Chondrocyte (in vitro differentiated cells): ENCODE measurements around the gene YIPF4. TPM values are rescaled to one million over a fixed set of nuclear protein-coding genes. Genes with fewer than 3 reads are reported as not detected.
"Not testable (repeated sequence)": the region's sequence is repeated elsewhere in the genome, so short reads cannot be mapped to it uniquely, and the experiment has no call there.

Experiments
- DNase-seq: peaks from one replicate; pipeline ENCODE4 v3.0.0; 2021; ENCODE audit warnings: mixed read lengths, low spot score
- H3K27ac Mint-ChIP-seq: one replicate; pipeline ENCODE4 v1.8.0; 2021; ENCODE audit warnings: mild to moderate bottlenecking, moderate library complexity, mixed read lengths; ENCODE audit not compliant: unreplicated experiment
- H3K27me3 Mint-ChIP-seq: 2 replicates; pipeline ENCODE4 v1.8.0; 2021; ENCODE audit warnings: low read depth, mixed read lengths
- H3K36me3 Mint-ChIP-seq: 2 replicates; pipeline ENCODE4 v1.8.0; 2021; ENCODE audit warnings: low read depth, mixed read lengths
- H3K4me1 Mint-ChIP-seq: 2 replicates; pipeline ENCODE4 v1.8.0; 2021; ENCODE audit warnings: low read depth, mild to moderate bottlenecking, mixed read lengths
- H3K4me3 Mint-ChIP-seq: one replicate; pipeline ENCODE4 v1.8.0; 2021; ENCODE audit warnings: mild to moderate bottlenecking, moderate library complexity, mixed read lengths; ENCODE audit not compliant: unreplicated experiment
- H3K9me3 Mint-ChIP-seq: 2 replicates; pipeline ENCODE4 v1.8.0; 2021; ENCODE audit warnings: low read depth, mixed read lengths
- total RNA-seq: library from RNA; stranded (reverse); gene quantifications from 3 replicates; pipeline ENCODE4 v1.2.1, GENCODE V29; 2021
- TF ChIP-seq, protein P1 (sequence below): fragments of 200-600 bp; sonication (generic); IDR thresholded peaks from 2 replicates; pipeline ENCODE4 v1.5.0; 2021; ENCODE audit warnings: antibody characterized with exemption, mild to moderate bottlenecking, moderate library complexity

Gene YIPF4
- total RNA-seq, 1 donor from 2014 or later: 59.4 TPM

- H3K4me1 Mint-ChIP-seq: peaks cover 71% of the 10 kb centered on the region
- H3K27me3 Mint-ChIP-seq: no peaks in the 10 kb centered on the region
- TF ChIP-seq, protein P1, sequence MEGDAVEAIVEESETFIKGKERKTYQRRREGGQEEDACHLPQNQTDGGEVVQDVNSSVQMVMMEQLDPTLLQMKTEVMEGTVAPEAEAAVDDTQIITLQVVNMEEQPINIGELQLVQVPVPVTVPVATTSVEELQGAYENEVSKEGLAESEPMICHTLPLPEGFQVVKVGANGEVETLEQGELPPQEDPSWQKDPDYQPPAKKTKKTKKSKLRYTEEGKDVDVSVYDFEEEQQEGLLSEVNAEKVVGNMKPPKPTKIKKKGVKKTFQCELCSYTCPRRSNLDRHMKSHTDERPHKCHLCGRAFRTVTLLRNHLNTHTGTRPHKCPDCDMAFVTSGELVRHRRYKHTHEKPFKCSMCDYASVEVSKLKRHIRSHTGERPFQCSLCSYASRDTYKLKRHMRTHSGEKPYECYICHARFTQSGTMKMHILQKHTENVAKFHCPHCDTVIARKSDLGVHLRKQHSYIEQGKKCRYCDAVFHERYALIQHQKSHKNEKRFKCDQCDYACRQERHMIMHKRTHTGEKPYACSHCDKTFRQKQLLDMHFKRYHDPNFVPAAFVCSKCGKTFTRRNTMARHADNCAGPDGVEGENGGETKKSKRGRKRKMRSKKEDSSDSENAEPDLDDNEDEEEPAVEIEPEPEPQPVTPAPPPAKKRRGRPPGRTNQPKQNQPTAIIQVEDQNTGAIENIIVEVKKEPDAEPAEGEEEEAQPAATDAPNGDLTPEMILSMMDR: no peak
- H3K4me3 Mint-ChIP-seq: no peak overlapping the region
- no peaks in the 10 kb centered on the region for H3K36me3 Mint-ChIP-seq
- DNase-seq: no peak
- H3K9me3 Mint-ChIP-seq: no peaks in the 10 kb centered on the region
- peak overlapping the region; percentile 68 for H3K27ac Mint-ChIP-seq
Measured at GRCh38 chr2:32363597-32363996, 85.9 kb downstream of the YIPF4 start.

DNA sequence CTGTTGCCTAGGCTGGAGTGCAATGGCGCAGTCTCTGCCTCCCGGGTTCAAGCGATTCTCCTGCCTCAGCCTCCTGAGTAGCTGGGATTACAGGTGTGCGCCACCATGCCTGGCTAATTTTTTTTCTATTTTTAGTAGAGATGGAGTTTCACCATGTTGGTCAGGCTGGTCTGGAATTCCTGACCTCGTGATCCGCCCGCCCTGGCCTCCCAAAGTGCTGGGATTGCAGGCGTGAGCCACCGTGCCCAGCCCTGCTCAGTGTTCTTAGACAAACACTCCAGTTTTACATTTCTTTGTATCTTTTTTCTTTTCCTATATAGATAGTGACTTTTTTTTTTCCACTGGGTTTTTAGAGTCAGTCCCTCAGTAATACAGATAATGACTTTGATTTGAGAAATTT lies 86.6 kb downstream of the YIPF4 start:
- not testable (repeated sequence) for DNase-seq, H3K9me3 Mint-ChIP-seq
- peaks cover 69% of the 10 kb centered on the region for H3K4me1 Mint-ChIP-seq

DNA sequence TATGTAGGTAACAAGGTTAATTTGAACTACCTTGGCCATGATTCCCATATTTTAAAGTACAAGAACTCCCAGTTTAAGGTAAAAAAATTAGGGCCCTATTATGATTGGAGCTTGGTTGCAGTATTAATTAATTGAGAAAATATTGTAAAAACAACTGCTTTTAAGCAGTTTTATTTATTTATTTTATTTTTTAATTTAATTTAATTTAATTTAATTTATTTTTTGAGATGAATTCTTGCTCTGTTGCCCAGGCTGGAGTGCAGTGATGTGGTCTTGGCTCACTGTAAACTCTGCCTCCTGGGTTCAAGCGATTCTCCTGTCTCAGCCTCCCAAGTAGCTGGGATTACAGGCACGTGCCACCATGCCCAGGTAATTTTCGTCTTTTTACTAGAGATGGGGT lies 88.0 kb downstream of the YIPF4 start:
- not testable (repeated sequence) for DNase-seq, H3K36me3 Mint-ChIP-seq, H3K4me3 Mint-ChIP-seq, H3K27me3 Mint-ChIP-seq, H3K9me3 Mint-ChIP-seq
- H3K27ac Mint-ChIP-seq: peak overlapping the region; percentile 27
- H3K4me1 Mint-ChIP-seq: peaks cover 62% of the 10 kb centered on the region

More for the DNA sequence above, 86.6 kb downstream of the YIPF4 start:
- not testable (repeated sequence) for H3K4me3 Mint-ChIP-seq, H3K36me3 Mint-ChIP-seq, H3K27me3 Mint-ChIP-seq
- H3K27ac Mint-ChIP-seq: peak overlapping the region; percentile 69

Other genes with a start within 250 kb of the YIPF4 start
- gene DPY30, start 238.1 kb upstream of the YIPF4 start, total RNA-seq: 51.5 to 60.6 TPM (median 51.8 TPM) in 3 replicates
- 19.7 to 23.7 TPM (median 20.5 TPM) in 3 replicates for gene SPAST, start 214.3 kb upstream of the YIPF4 start, total RNA-seq
- gene SLC30A6, start 112.0 kb upstream of the YIPF4 start, total RNA-seq: 26.5 to 34.4 TPM (median 28.8 TPM) in 3 replicates
- not detected in 3 replicates for gene NLRC4, start 13.0 kb upstream of the YIPF4 start, total RNA-seq
- 76.0 to 103 TPM (median 76.0 TPM) in 3 replicates for gene BIRC6, start 79.1 kb downstream of the YIPF4 start, total RNA-seq